K562 treated with DMSO at 1 percent for 4 hours (cell line): ENCODE measurements around the gene MARCO. TPM values are rescaled to one million over a fixed set of nuclear protein-coding genes. Genes with fewer than 3 reads are reported as not detected.

Experiments used
- total RNA-seq: library from RNA; unstranded; fragments of 300-600 nt; gene quantifications from 2 replicates; pipeline ENCODE4 v1.2.3, GENCODE V29; 2022; ENCODE audit not compliant: insufficient read depth

Gene MARCO
- not detected in 2 replicates for total RNA-seq

GRCh38 chr2:118942031-118942430 lies at the start of gene MARCO:
Gene MARCO, plus strand, starts transcription at chr2:118942194. Its CDS starts 107 bp downstream, at chr2:118942301.

Other genes with a start within 250 kb of the MARCO start
- 1.9 and 2.4 TPM in 2 replicates for gene EN1, start 94.5 kb upstream of the MARCO start, total RNA-seq
- gene C1QL2, start 216.6 kb downstream of the MARCO start, total RNA-seq, result not detected in 2 replicates